WTC11 (cell line): Measurements from ENCODE around the gene ST6GAL1. TPM values are rescaled to one million over a fixed set of nuclear protein-coding genes. Genes with fewer than 3 reads are reported as not detected.

Experiments used
- ATAC-seq: fragments of 200-7000 bp; cut with Tn5 transposase; 2 replicates; pipeline ENCODE4 v1.10.0; 2021; ENCODE audit warnings: mild to moderate bottlenecking, moderate library complexity
- CTCF ChIA-PET: fragments of 300-600 bp; sonication (Branson Sonifier 250); formaldehyde crosslinking; loops from one replicate; lab custom pipeline; 2021; ENCODE audit warnings: antibody characterized with exemption; lab: Charles Lee
- POLR2A ChIA-PET: fragments of 350-600 bp; sonication (Branson Sonifier 250); formaldehyde crosslinking; loops from one replicate; lab custom pipeline; 2021; ENCODE audit warnings: antibody characterized with exemption; lab: Charles Lee
- DNase-seq: peaks from one replicate; pipeline ENCODE4 v3.0.0; 2021; ENCODE audit warnings: low spot score
- H3K27ac Mint-ChIP-seq: 2 replicates; pipeline ENCODE4 v1.8.0; 2021; ENCODE audit warnings: mixed read lengths
- H3K27me3 Mint-ChIP-seq: 2 replicates; pipeline ENCODE4 v1.8.0; 2021; ENCODE audit warnings: low read depth, mild to moderate bottlenecking, moderate library complexity, mixed read lengths
- H3K36me3 Mint-ChIP-seq: 2 replicates; pipeline ENCODE4 v1.8.0; 2021; ENCODE audit warnings: mixed read lengths
- H3K4me1 Mint-ChIP-seq: 2 replicates; pipeline ENCODE4 v1.8.0; 2022; ENCODE audit warnings: mixed read lengths
- H3K4me3 Mint-ChIP-seq: 2 replicates; pipeline ENCODE4 v1.8.0; 2021; ENCODE audit warnings: mild to moderate bottlenecking, moderate library complexity, mixed read lengths
- H3K9me3 Mint-ChIP-seq: 2 replicates; pipeline ENCODE4 v1.8.0; 2021; ENCODE audit warnings: mixed read lengths
- AR ChIP-seq: fragments of 250-450 bp; sonication (Bioruptor Pico); IDR thresholded peaks from 2 replicates; pipeline ENCODE4 v1.9.0; 2021; ENCODE audit warnings: mild to moderate bottlenecking
- ARID4B ChIP-seq: sonication (generic); formaldehyde crosslinking; IDR thresholded peaks from 2 replicates; pipeline ENCODE4 v1.8.0; 2023; ENCODE audit warnings: missing genetic modification reagents, mild to moderate bottlenecking, borderline replicate concordance
- ATF6 ChIP-seq: sonication (generic); formaldehyde crosslinking; IDR thresholded peaks from 2 replicates; pipeline ENCODE4 v1.8.1; 2023; ENCODE audit warnings: mild to moderate bottlenecking, missing genetic modification reagents
- E2F1 ChIP-seq: sonication (generic); formaldehyde crosslinking; IDR thresholded peaks from 2 replicates; pipeline ENCODE4 v1.8.0; 2022; ENCODE audit warnings: mild to moderate bottlenecking, missing genetic modification reagents
- FOXK1 ChIP-seq: sonication (generic); formaldehyde crosslinking; IDR thresholded peaks from 2 replicates; pipeline ENCODE4 v1.8.0; 2022; ENCODE audit warnings: mild to moderate bottlenecking, moderate library complexity, missing genetic modification reagents
- IRF1 ChIP-seq: sonication (generic); formaldehyde crosslinking; IDR thresholded peaks from 2 replicates; pipeline ENCODE4 v1.8.0; 2023; ENCODE audit warnings: missing genetic modification reagents
- MYBL2 ChIP-seq: sonication (generic); formaldehyde crosslinking; IDR thresholded peaks from 2 replicates; pipeline ENCODE4 v1.8.1; 2023; ENCODE audit warnings: mild to moderate bottlenecking, moderate library complexity, missing genetic modification reagents
- NFYB ChIP-seq: sonication (generic); formaldehyde crosslinking; conservative IDR thresholded peaks from 2 replicates; pipeline ENCODE4 v1.8.0; 2022; ENCODE audit warnings: low read depth, missing genetic modification reagents
- RELA ChIP-seq: sonication (generic); formaldehyde crosslinking; IDR thresholded peaks from 2 replicates; pipeline ENCODE4 v1.8.1; 2022; ENCODE audit warnings: missing genetic modification reagents, mild to moderate bottlenecking, borderline replicate concordance
- SMAD4 ChIP-seq: sonication (generic); formaldehyde crosslinking; IDR thresholded peaks from 2 replicates; pipeline ENCODE4 v1.8.0; 2022; ENCODE audit warnings: mild to moderate bottlenecking, missing genetic modification reagents
- TEAD4 ChIP-seq: sonication (generic); formaldehyde crosslinking; IDR thresholded peaks from 2 replicates; pipeline ENCODE4 v1.8.0; 2022; ENCODE audit warnings: mild to moderate bottlenecking, missing genetic modification reagents
- USF2 ChIP-seq: sonication (generic); formaldehyde crosslinking; IDR thresholded peaks from 2 replicates; pipeline ENCODE4 v1.8.1; 2023; ENCODE audit warnings: mild to moderate bottlenecking, missing genetic modification reagents, moderate library complexity
- ZBTB43 ChIP-seq: sonication (generic); formaldehyde crosslinking; IDR thresholded peaks from 2 replicates; pipeline ENCODE4 v1.8.1; 2023; ENCODE audit warnings: mild to moderate bottlenecking, missing genetic modification reagents
- total RNA-seq: library from RNA; stranded (reverse); gene quantifications from 3 replicates; pipeline ENCODE4 v1.2.3, GENCODE V29; 2021

Gene ST6GAL1
- total RNA-seq, 1 experiment from 2014 or later, result 87.5 TPM

GRCh38 chr3:186962445-186962844, 32.1 kb downstream of the ST6GAL1 start:
- ChIA-PET POLR2A (no interaction called here), CTCF (interaction anchor here (0.9 to 2.4 kb wide), 4 partner anchors 30 to 177 kb away, joined by 3 to 8 read pairs (median 6); partner anchors contain the start of gene RPL39L)
- Mint-ChIP-seq H3K36me3 (peaks cover 14% of the 10 kb centered on the region), H3K27ac (peak overlapping the region; percentile 50), H3K27me3 (no peaks in the 10 kb centered on the region), H3K4me1 (peaks cover 74% of the 10 kb centered on the region), H3K9me3 (no peaks in the 10 kb centered on the region), H3K4me3 (no peak overlapping the region)
- no peak for DNase-seq
- ATAC-seq, result no peak
- no peak for TF ChIP-seq MYBL2 (CRISPR knock-in tag)
- TF ChIP-seq AR (CRISPR knock-in tag), result no peak
- TF ChIP-seq ARID4B (CRISPR knock-in tag), result no peak
- no peak for TF ChIP-seq ATF6 (CRISPR knock-in tag)
- no peak for TF ChIP-seq ZBTB43 (CRISPR knock-in tag)
- TF ChIP-seq USF2 (CRISPR knock-in tag), result no peak
- TF ChIP-seq RELA, result no peak
- TF ChIP-seq SMAD4, result no peak
- no peak for TF ChIP-seq E2F1
- no peak for TF ChIP-seq FOXK1 (CRISPR knock-in tag)
- no peak for TF ChIP-seq NFYB (CRISPR knock-in tag)
- no peak for TF ChIP-seq TEAD4
- no peak for TF ChIP-seq IRF1 (CRISPR knock-in tag)
